Hypothalamus (tissue), 51 donors: Measurements from ENCODE around the gene USHBP1.

Experiments used
- DNase-seq, 51 donors: peaks; one replicate each; lab custom pipeline; 2025; lab: John Stamatoyannopoulos, UW

Gene USHBP1, protein sequence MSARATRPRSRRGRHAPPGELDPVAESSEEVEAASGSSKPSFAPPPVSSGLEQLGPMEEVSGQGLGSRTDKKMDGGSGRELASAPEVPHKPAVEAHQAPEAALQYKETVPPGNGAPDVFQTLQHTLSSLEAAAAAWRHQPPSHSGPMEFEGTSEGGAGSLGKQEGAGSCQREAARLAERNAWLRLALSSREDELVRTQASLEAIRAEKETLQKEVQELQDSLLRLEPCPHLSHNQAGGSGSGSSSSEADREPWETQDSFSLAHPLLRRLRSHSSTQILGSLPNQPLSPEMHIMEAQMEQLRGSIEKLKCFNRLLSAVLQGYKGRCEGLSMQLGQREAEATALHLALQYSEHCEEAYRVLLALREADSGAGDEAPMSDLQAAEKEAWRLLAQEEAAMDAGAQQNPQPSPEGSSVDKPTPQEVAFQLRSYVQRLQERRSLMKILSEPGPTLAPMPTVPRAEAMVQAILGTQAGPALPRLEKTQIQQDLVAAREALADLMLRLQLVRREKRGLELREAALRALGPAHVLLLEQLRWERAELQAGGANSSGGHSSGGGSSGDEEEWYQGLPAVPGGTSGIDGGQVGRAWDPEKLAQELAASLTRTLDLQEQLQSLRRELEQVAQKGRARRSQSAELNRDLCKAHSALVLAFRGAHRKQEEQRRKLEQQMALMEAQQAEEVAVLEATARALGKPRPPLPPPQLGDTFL

GRCh38 chr19:17264641-17264979, at the start of gene USHBP1:
Gene USHBP1 (minus strand): TSS chr19:17264745. CDS start chr19:17264299, 446 bp downstream.
- DNase-seq: no peak

GRCh38 chr19:17314007-17314593, 49.6 kb upstream of the USHBP1 start:
- DNase-seq: no peak

DNA sequence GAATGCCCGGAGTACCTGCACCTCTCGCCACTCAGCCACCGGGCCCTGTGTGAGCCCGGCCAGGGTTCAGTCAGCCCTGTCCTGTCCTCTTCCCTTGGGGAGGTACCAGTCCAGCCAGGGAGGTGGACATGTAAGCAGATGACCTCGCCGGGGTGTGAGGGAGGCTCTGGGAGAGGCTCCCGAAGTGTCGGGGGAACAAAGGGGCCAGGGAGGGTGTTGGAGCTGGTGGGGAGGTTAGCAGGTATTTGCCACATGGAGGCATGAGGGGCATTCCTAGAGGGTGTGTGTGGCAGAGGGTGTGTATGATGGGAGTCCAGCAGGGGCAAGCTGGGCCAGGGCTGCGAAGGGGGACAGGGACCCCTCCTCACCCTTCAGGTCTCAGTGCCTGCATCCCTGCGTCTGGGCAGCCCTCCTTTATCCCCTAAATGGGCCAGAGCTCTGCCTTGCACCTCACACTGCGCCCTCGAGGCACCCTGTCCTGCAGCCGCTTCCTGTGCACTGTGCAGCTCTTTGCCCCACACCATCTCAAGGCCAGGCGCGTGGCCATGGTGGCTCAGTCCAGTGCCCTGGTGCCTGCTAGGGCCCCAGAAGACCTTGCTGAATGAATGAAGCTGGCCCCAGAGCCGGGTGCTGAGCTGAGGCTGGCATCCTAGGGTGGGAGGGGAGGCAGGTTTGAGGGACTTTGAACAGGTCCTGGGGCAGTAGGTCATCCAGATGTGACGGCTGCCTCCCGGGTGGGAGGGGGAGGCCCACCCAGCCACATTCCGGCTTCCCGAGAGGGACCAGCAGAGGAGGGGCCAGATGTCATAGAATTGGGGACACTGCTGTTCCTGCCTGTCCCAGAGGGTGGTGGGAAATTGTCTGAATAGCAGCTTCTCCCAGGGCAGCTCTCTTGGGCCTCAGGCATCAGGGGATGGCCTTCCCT, 47.9 kb upstream of the USHBP1 start:
- DNase-seq: no peak

- DNase-seq: no peak
These were observed 47.1 kb upstream of the USHBP1 start for GRCh38 chr19:17311455-17312188.

- no peak for DNase-seq
These were observed 45.5 kb upstream of the USHBP1 start for GRCh38 chr19:17309965-17310461.

GRCh38 chr19:17309198-17309964, 44.8 kb upstream of the USHBP1 start, which contains the start of gene DDA1:
Gene DDA1 (plus strand): TSS chr19:17309563. CDS start chr19:17309655, 92 bp downstream.
- DNase-seq: peak; percentile 72 to 100 (median 98)

DNA sequence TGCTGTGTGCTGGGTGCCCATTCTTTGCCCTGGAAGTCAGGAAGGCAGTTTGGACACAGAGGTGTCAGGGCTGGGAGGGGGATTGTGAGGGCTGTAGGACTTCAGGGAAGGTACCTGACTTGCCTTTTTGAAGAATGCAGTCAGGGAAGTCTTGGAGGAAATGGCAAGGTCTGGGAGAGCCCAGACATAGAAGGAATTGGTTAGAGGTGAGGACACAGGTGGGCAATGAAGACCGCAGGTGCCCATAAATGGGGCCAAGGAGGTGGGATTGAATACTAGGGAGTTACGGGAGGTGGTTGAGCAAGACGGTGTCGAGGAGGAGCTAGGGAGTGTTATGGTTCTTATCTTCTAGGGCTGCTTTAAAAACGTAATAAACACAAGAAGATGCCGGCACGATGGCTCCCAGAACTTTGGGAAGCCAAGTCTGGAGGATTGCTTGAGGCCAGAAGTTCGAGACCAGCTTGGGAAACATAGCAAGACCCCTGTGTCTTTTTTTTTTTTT, 43.4 kb upstream of the USHBP1 start:
- no peak for DNase-seq

- peak in 1 of 51 donors; percentile 32 for DNase-seq
These were observed 41.8 kb upstream of the USHBP1 start for GRCh38 chr19:17306285-17306714.

DNA sequence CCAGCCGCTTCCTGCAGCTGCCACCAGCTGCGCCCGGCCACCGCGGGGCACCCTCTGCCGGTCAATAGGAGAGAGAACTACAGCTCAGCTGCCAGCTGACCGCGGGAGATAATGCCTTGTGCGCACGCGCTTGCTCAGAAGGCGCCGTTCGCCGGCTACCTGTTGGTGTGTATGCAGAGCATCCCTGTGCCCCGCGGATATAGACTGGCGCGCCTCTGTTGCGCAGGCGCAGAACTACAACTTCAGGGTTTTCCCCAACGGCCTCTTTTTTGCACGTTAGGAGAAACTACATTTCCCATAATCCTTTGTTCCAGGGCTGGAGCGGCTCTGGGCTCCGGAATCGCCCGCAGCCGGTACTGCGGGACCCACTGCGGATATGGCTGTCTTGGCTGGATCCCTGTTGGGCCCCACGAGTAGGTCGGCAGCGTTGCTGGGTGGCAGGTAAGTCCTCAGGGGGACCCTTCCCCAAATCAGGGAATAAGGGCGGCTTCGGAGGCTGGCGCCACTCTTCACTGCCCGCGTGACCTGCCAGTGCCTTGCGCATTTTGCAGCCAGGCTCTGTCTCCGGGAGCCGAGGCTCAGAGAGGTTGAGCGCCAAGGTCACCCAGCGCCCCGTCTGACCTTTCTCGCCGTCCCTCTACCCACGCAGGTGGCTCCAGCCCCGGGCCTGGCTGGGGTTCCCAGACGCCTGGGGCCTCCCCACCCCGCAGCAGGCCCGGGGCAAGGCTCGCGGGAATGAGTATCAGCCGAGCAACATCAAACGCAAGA, 41.2 kb upstream of the USHBP1 start, which contains the start of gene MRPL34:
TSS of gene MRPL34 (plus strand) at position 356 of the 768 bp plus-strand sequence. CDS start at position 377, 21 bp downstream.
- DNase-seq: peak; percentile 59 to 100 (median 95)

DNA sequence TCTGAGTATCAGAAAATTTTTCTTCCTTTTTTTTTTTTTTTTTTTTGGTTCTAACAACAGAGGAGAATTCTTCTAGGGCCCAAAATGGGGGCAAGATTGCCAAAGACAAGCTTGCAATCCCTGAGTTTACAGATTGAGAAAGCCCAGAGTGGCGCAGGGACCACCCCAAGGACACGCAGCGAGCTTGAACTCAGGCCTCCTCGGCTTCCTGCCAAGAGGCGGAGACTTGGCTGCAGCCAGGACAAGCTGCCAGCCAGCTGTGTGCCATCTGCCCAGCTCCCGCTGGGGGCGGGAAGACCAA, 40.6 kb upstream of the USHBP1 start:
- peak in 1 of 51 donors; percentile 97 for DNase-seq

GRCh38 chr19:17304386-17305215, 40.1 kb upstream of the USHBP1 start:
- DNase-seq: peak in 6 of 51 donors; percentile 4 to 24 (median 9)

DNA sequence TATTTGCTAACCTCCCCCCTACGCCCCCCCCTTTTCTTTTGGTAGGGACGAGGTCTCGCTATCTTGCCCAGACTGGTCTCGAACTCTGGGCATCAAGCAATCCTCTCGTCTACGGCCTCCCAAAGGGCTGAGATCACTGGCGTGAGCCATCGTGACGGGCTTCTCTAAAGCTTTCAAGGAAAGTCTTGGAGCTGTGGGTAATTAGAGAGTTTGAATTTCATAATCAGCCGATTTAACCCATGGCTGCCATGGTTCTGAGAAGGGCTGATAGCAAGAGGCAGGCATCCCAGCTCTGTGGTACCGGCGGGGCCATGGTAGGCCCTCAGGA, 39.4 kb upstream of the USHBP1 start:
- DNase-seq: peak in 3 of 51 donors; percentile 1 to 43 (median 6)

DNA sequence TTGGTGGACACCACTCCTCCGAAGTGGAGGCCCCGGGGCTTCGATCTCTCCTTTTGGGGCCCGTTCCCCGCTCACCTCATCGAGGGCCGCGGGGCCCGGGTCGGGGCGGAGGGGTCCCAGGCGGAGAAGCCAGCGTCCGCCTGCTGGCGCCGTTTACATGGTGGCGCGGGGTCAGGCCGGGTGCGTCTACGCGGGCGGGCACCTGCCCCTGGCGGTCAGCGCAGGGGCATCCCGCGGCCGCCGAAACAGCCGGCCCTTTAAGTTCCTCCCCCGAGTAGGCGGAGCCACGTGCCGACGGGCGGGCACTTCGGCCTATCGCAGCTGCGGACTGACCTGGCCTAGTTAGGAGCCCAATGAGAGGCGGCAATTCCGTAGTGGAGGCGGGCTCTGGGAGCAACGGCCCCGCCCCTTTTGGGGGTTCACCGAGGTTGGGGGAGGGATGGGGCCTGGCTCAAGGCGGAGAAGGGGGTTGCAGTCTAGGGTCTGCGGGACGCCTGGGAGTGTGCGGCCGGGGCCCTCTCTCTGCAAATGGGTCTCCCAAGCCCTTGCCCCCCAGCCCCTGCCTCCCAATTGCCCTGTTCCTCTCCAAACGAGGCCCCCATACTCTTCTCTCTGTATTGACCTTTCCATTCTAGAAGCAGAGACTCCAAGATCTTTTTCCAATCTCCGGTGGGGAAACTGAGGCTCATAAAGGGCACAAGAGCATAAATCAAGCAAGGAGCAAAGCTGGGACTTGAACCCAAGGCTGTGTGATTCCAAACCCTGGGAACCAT, 38.8 kb upstream of the USHBP1 start, which contains the start of gene ABHD8:
TSS of gene ABHD8 (minus strand) at position 259 of the 773 bp plus-strand sequence. CDS start 1,809 bp downstream, outside the sequence.
- peak in 50 of 51 donors; percentile 29 to 96 (median 87) for DNase-seq

DNA sequence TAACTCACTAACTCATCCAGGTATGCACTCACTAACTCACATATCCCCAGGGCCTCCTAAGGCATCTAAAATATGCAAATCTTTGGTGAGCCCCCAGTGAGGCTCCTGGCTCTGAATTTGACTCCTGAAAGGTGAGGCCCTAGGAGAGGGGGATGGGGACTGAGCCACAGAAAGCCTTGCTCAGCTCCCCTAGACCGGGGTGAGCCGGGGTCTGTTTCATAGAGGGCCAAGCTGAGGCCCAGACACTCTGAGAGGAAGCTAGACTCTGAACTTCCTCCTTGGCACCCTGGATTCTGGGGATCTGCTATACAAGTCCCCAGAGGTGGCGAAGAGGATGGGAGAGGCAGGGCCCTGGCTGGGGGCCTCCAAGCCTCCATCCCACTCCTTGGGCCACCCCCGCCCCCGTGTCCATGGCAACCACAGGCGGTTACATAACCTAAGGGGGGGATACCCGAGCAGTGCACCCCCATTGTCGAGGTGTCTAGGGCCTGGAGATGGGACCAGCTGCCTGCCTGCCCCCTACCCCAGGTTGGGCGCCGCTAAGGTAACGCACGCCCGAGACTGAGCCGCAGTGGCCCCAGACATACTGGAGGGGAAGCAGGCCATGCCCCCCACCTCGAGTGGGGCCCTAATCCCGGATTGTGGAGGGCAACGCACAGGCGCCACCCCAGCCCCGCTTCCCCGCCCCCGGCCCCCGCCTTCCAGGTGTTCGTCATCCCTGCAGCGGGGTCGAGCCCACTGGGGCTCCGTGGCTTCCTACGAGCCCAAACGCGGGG, 38.0 kb upstream of the USHBP1 start:
- DNase-seq: peak in 28 of 51 donors; percentile 10 to 60 (median 33)

DNA sequence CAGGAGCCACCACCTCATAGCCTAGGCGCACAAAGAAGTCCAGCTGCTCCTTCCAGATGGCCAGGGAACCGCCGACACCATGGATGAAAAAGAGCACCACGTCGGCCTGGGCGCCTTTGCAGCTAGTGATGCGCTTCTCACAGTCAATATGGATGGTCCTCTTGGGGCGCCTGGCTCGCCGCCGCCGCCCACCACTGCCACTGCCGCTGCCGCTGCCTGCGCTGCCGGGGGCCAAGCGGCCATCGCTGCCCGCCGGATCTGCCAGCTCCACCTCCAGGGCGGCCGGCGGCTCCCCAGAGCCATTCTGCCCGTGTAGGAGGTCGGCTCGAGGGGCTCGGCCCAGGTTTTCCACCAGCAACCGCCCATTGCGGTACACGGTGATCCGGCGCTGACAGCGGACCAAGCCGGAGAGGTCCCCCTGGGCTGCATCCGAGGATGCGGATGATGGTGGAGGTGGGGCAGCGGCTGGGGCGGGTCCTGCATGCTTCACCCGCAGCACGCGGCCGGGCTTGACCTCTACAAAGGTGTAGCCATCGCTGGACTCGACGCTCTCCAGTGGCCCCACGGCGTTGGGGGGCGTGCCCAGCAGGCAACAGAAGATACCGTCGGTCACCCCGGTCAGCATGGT, 36.6 kb upstream of the USHBP1 start:
- no peak for DNase-seq
